ENCODE results near the gene SAFB2. TPM values are rescaled to one million over a fixed set of nuclear protein-coding genes. Genes with fewer than 3 reads are reported as not detected.
A peak's percentile ranks its signal among the peaks of the same experiment; 100 is the strongest.

The SAFB2 gene
- total and polyA plus RNA-seq, 2 of the 13 experiments (the other 11 are each of a cell fraction or from before 2014, with no cell fraction given) = 11.2 to 31.5 TPM

GRCh38 chr19:5642204-5642603 is 19.6 kb upstream of the SAFB2 start:
- no peak for DNase-seq (ENCODE audit: low spot score)
- TF ChIP-seq HNF4A (CRISPR knock-in tag; IDR thresholded peaks at IDR 0.05) = peak; percentile 54; the same call in 1 of the 2 replicates
- TF ChIP-seq ZNF362 (CRISPR knock-in tag; IDR thresholded peaks at IDR 0.05; ENCODE audit: borderline replicate concordance) = peak; percentile 75; the same call in 1 of the 2 replicates
- no peak for TF ChIP-seq ZNF142 (CRISPR knock-in tag; IDR thresholded peaks at IDR 0.05)
- TF ChIP-seq THRA (CRISPR knock-in tag; IDR thresholded peaks at IDR 0.05; ENCODE audit: borderline replicate concordance) = 0 out of 2 replicates have a peak, but pooled peaks have one; percentile 21
- TF ChIP-seq ARID5B (CRISPR knock-in tag; IDR thresholded peaks at IDR 0.05) = peak; percentile 52; the same call in 1 of the 2 replicates
- TF ChIP-seq MED1 (CRISPR knock-in tag; IDR thresholded peaks at IDR 0.05) = 0 out of 2 replicates have a peak, but pooled peaks have one; percentile 26
- TF ChIP-seq KLF13 (CRISPR knock-in tag; IDR thresholded peaks at IDR 0.05) = no peak
- no peak for TF ChIP-seq FOXP1 (IDR thresholded peaks at IDR 0.05)
- peak; percentile 63 for TF ChIP-seq FOXP1 (CRISPR knock-in tag; IDR thresholded peaks at IDR 0.05)
- TF ChIP-seq CEBPB (IDR thresholded peaks at IDR 0.05; ENCODE audit: borderline replicate concordance, low read depth, low read length) = peak; percentile 94
- peak; percentile 81 for TF ChIP-seq RARA (CRISPR knock-in tag; IDR thresholded peaks at IDR 0.05)
- TF ChIP-seq THAP11 (CRISPR knock-in tag; IDR thresholded peaks at IDR 0.05) = peak; percentile 28; the same call in 1 of the 2 replicates
- TF ChIP-seq SAP130 (CRISPR knock-in tag; IDR thresholded peaks at IDR 0.05; ENCODE audit: low read depth) = peak; percentile 45

More at GRCh38 chr19:5642204-5642603, 19.6 kb upstream of the SAFB2 start:
- CTCF ChIA-PET (ENCODE audit: low intra/inter-chr PET ratio, low total read pairs) = no interaction called here
- Histone ChIP-seq H4K20me1 (ENCODE audit: insufficient read depth, low read length) (peaks cover 55% of the 10 kb centered on the region), H3K4me1 (ENCODE audit: insufficient read depth, low read length) (peaks cover 23% of the 10 kb centered on the region), H3K4me2 (ENCODE audit: low read depth, low read length) (no peak overlapping the region; the same call in 1 of the 2 replicates), H3K9ac (ENCODE audit: insufficient read depth, low read depth, low read length) (no peak overlapping the region), H3K4me3 (replicated peaks in 1 of 3; ENCODE audit: insufficient read depth in 1 of 3, low read depth in 2 of 3, low read length in 3 of 3) (no peak overlapping the region), H3K79me2 (ENCODE audit: insufficient read depth, low read length) (peaks cover 76% of the 10 kb centered on the region), H3K9me3 (ENCODE audit: low read length) (no peaks in the 10 kb centered on the region), H2AFZ (ENCODE audit: low read length) (no peak overlapping the region), H3K27me3 (ENCODE audit: control insufficient read depth in 1 of 2, insufficient read depth in 2 of 2, low read length in 2 of 2) (no peaks in the 10 kb centered on the region), H3K36me3 (replicated peaks in 1 of 2; ENCODE audit: control insufficient read depth in 1 of 2, insufficient read depth in 2 of 2, low read length in 2 of 2) (peaks cover 39 to 81% of the 10 kb centered on the region in 2 experiments), H3K27ac (ENCODE audit: extremely low read length, insufficient read depth, low read length) (peak overlapping the region; percentile 27)
- intact Hi-C loops (cut with micrococcal nuclease; ENCODE audit: unreplicated experiment) (no loop called here), in situ Hi-C loops (cut with HindIII; ENCODE audit: extremely low pct_ligation_motif_present, low pct_unique_long_range_greater_than_20kb) (no loop called here)
- FAIRE-seq = no peak
- no TSS peak for BruUV-seq (replicated peaks)
- POLR2A ChIA-PET = interaction anchor here (0.7 to 2.5 kb wide), 3 partner anchors 13 to 186 kb away, joined by 3 to 13 read pairs (median 7); partner anchors contain the start of genes SAFB and SAFB2
- ATAC-seq = peak; percentile 72
- 61% methylated on average over 2 of the region's 2 CpGs for WGBS (ENCODE audit: low lambda C conversion rate)
